Common myeloid progenitor, CD34-positive (primary cell): ENCODE data around the gene NEDD4L.

Experiments
- CTCF ChIA-PET: fragments of 350-600 bp; sonication (Branson Sonifier 250); formaldehyde crosslinking; loops from one replicate; lab custom pipeline; 2021; ENCODE audit warnings: antibody characterized with exemption; lab: Charles Lee
- POLR2A ChIA-PET: fragments of 350-600 bp; sonication (Branson Sonifier 250); formaldehyde crosslinking; loops from one replicate; lab custom pipeline; 2021; ENCODE audit warnings: antibody characterized with exemption; lab: Charles Lee
- DNase-seq, 3 donors: peaks; one replicate each; pipeline versions ENCODE4 v3.0.0 to v3.0.0-alpha.2; 2013
- H3K27ac ChIP-seq, 2 experiments: 1 replicate in 1 of 2; 2 replicates in 1 of 2; pipeline ENCODE4 v1.7.0; 2013; ENCODE audit warnings: inconsistent platforms in 2 of 2, low read length in 2 of 2, mild to moderate bottlenecking in 2 of 2, low read depth in 1 of 2, moderate library complexity in 1 of 2; ENCODE audit not compliant: severe bottlenecking in 2 of 2, insufficient read depth in 1 of 2, poor library complexity in 1 of 2
- H3K27me3 ChIP-seq, 5 experiments: replicated peaks in 2 of 5; 1 replicate in 3 of 5; 2 replicates in 2 of 5; pipeline versions ENCODE4 v1.6.1 to v1.7.0; 2013; ENCODE audit warnings: low read length in 4 of 5, mild to moderate bottlenecking in 2 of 5, moderate library complexity in 2 of 5, inconsistent platforms in 1 of 5; ENCODE audit not compliant: insufficient read depth in 5 of 5, control insufficient read depth in 4 of 5
- H3K36me3 ChIP-seq, 4 experiments: 1 replicate in 2 of 4; 2 replicates in 2 of 4; pipeline versions ENCODE4 v1.6.1 to v1.7.0; 2013; ENCODE audit warnings: low read length in 3 of 4, control low read depth in 1 of 4, mild to moderate bottlenecking in 1 of 4; ENCODE audit not compliant: control insufficient read depth in 4 of 4, insufficient read depth in 4 of 4
- H3K4me1 ChIP-seq, 4 experiments: 1 replicate in 3 of 4; 2 replicates in 1 of 4; pipeline versions ENCODE4 v1.6.1 to v1.7.1; 2013; ENCODE audit warnings: low read length in 3 of 4, mild to moderate bottlenecking in 3 of 4, control low read depth in 1 of 4, inconsistent platforms in 1 of 4, moderate library complexity in 1 of 4; ENCODE audit not compliant: control insufficient read depth in 4 of 4, insufficient read depth in 4 of 4; ENCODE audit errors: control extremely low read depth in 1 of 4
- H3K4me3 ChIP-seq, 7 experiments: 1 replicate in 4 of 7; 2 replicates in 3 of 7; pipeline versions ENCODE4 v1.5.1 to v1.7.0; 2013; ENCODE audit warnings: mild to moderate bottlenecking in 7 of 7, low read length in 6 of 7, moderate library complexity in 6 of 7, inconsistent platforms in 2 of 7, low read depth in 2 of 7, control low read depth in 1 of 7; ENCODE audit not compliant: insufficient read depth in 4 of 7, control insufficient read depth in 1 of 7; ENCODE audit errors: extremely low read depth in 1 of 7
- H3K9me3 ChIP-seq, 5 experiments: 1 replicate in 4 of 5; 2 replicates in 1 of 5; pipeline versions ENCODE4 v1.6.1 to v1.7.1; 2013; ENCODE audit warnings: low read length in 4 of 5, mild to moderate bottlenecking in 2 of 5, inconsistent platforms in 1 of 5, low read depth in 1 of 5, moderate library complexity in 1 of 5; ENCODE audit not compliant: control insufficient read depth in 4 of 5, insufficient read depth in 2 of 5; ENCODE audit errors: control extremely low read depth in 1 of 5
- WGBS: methylation state at CpG from one replicate; pipeline ENCODE4 v1.1.5; 2013; ENCODE audit not compliant: insufficient coverage; 5-methylcytosine and 5-hydroxymethylcytosine counted together

The NEDD4L gene

GRCh38 chr18:58407649-58408407 is 363.8 kb downstream of the NEDD4L start:
- WGBS = 100% methylated on average over 5 of the region's 6 CpGs
- POLR2A ChIA-PET = no interaction called here
- no peaks in the 10 kb centered on the region for H3K9me3 ChIP-seq
- CTCF ChIA-PET = interaction anchor here (1.1 to 1.3 kb wide), 2 partner anchors 9 to 14 kb away, joined by 3 to 4 read pairs; no protein-coding TSS in a partner anchor
- no peak overlapping the region for H3K4me3 ChIP-seq
- H3K27ac ChIP-seq = no peak overlapping the region
- no peaks in the 10 kb centered on the region for H3K27me3 ChIP-seq
- DNase-seq = no peak
- H3K36me3 ChIP-seq = no peaks in the 10 kb centered on the region
- H3K4me1 ChIP-seq = no peaks in the 10 kb centered on the region

- DNase-seq = no peak
- H3K4me3 ChIP-seq = no peak overlapping the region
- no peaks in the 10 kb centered on the region for H3K9me3 ChIP-seq
- H3K4me1 ChIP-seq = no peaks in the 10 kb centered on the region
- H3K27ac ChIP-seq = no peak overlapping the region
- no peaks in the 10 kb centered on the region for H3K36me3 ChIP-seq
- ChIA-PET CTCF (no interaction called here), POLR2A (no interaction called here)
- 86% methylated on average over 4 of the region's 4 CpGs for WGBS
- no peaks in the 10 kb centered on the region for H3K27me3 ChIP-seq
Observed at GRCh38 chr18:58408665-58409064, 364.6 kb downstream of the NEDD4L start.

- WGBS = 94% methylated on average over 3 of the region's 5 CpGs
- CTCF ChIA-PET = no interaction called here
- POLR2A ChIA-PET = no interaction called here
- H3K4me1 ChIP-seq = no peaks in the 10 kb centered on the region
- H3K4me3 ChIP-seq = no peak overlapping the region
- no peak overlapping the region for H3K27ac ChIP-seq
- no peaks in the 10 kb centered on the region for H3K36me3 ChIP-seq
- H3K27me3 ChIP-seq = peaks cover 0 to 2% (median 0%) of the 10 kb centered on the region in 5 experiments
- no peaks in the 10 kb centered on the region for H3K9me3 ChIP-seq
- DNase-seq = no peak
Observed at GRCh38 chr18:58409802-58410445, 365.9 kb downstream of the NEDD4L start.

DNA sequence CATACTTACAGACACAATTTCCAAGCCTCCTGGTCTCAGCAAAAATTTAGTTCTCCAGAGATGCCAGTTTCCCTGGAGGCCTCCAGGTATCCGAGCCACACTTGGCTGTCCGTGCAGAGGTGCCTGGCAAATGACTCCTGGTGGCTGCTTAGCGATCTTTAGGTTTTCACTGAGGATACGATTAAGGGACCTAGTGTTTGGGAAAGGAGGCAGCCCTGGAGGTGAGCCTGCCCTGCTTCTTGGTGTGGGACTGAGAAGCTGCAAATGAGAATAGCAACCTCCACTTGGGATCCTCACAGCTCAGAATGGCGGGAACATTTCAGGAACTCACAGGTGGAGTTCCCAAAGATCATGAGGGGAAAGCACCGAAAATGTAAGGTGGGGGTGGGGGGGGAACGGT is 367.3 kb downstream of the NEDD4L start:
- ChIA-PET POLR2A (no interaction called here), CTCF (no interaction called here)
- WGBS = 100% methylated on average over 5 of the region's 7 CpGs
- Histone ChIP-seq H3K4me3 (no peak overlapping the region), H3K4me1 (no peaks in the 10 kb centered on the region), H3K27me3 (peaks cover 0 to 2% (median 0%) of the 10 kb centered on the region in 5 experiments), H3K36me3 (no peaks in the 10 kb centered on the region), H3K9me3 (no peaks in the 10 kb centered on the region), H3K27ac (no peak overlapping the region)
- no peak for DNase-seq

DNA sequence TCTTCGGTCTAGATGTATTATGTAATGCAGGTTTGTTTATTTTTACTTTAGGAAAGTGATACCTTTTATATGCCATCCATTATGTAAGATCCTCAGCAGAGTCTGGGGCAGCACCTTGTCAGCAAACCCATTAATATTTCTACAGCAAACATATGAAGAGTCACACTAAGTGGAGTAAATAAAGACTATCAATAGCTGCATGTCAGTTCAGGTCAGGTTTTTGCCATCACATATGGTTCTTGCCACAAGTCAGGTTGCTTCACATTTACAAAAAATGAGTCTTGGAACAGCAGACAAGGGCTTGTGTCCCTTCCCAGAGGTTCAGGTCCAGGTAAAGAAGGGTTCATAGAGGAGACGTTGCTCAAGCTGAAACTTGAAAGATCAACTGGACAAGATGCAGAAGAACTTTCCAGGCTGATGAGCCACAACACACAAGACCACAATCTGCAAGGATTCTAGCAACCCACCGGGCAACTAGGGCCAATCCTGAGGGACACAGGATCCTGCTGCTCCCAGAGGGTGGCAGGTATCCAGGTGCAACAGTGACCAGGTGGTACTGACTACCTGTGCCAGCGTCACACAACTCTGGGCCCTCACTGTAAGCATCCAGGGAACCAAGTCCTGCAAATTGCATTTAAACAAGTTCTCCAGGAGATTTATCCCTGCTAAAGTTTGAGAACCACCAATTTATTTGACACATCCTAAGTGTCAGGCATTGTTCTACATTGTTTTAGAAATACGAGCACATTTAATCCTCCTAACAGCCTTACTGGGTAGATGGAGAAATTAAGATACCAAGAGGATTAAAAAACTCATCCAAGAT is 369.0 kb downstream of the NEDD4L start:
- H3K36me3 ChIP-seq = no peaks in the 10 kb centered on the region
- H3K27ac ChIP-seq = no peak overlapping the region
- no peaks in the 10 kb centered on the region for H3K4me1 ChIP-seq
- no peak overlapping the region for H3K4me3 ChIP-seq
- ChIA-PET POLR2A (no interaction called here), CTCF (no interaction called here)
- WGBS = 83% methylated on average over 2 of the region's 5 CpGs
- H3K9me3 ChIP-seq = no peaks in the 10 kb centered on the region
- peaks cover 0 to 2% (median 0%) of the 10 kb centered on the region in 5 experiments for H3K27me3 ChIP-seq
- DNase-seq = no peak

GRCh38 chr18:58413667-58414628 is 369.9 kb downstream of the NEDD4L start:
- 97% methylated on average over 8 of the region's 12 CpGs for WGBS
- POLR2A ChIA-PET = no interaction called here

More at GRCh38 chr18:58413667-58414628, 369.9 kb downstream of the NEDD4L start:
- no peaks in the 10 kb centered on the region for H3K9me3 ChIP-seq
- H3K27ac ChIP-seq = no peak overlapping the region
- peaks cover 0 to 2% (median 0%) of the 10 kb centered on the region in 5 experiments for H3K27me3 ChIP-seq
- DNase-seq = no peak
- H3K36me3 ChIP-seq = no peaks in the 10 kb centered on the region
- H3K4me1 ChIP-seq = no peaks in the 10 kb centered on the region
- CTCF ChIA-PET = interaction anchor here (1.1 kb wide), 1 partner anchor 27 kb away, joined by 3 read pairs; no protein-coding TSS in a partner anchor
- no peak overlapping the region for H3K4me3 ChIP-seq
